Nephron progenitor cell (in vitro differentiated cells): ENCODE results near the gene TLCD3B.

Experiments used
- DNase-seq: peaks from one replicate; pipeline ENCODE4 v3.0.0; 2021
- H3K27ac Mint-ChIP-seq: 2 replicates; pipeline ENCODE4 v1.8.0; 2021; ENCODE audit warnings: mild to moderate bottlenecking, moderate library complexity, mixed read lengths
- H3K27me3 Mint-ChIP-seq: 2 replicates; pipeline ENCODE4 v1.8.0; 2021; ENCODE audit warnings: mild to moderate bottlenecking, low read depth, mixed read lengths; ENCODE audit not compliant: poor library complexity
- H3K36me3 Mint-ChIP-seq: 2 replicates; pipeline ENCODE4 v1.8.0; 2021; ENCODE audit warnings: low read depth, mixed read lengths
- H3K4me1 Mint-ChIP-seq: 2 replicates; pipeline ENCODE4 v1.8.0; 2021; ENCODE audit warnings: mixed read lengths
- H3K4me3 Mint-ChIP-seq: 2 replicates; pipeline ENCODE4 v1.8.0; 2021; ENCODE audit warnings: mild to moderate bottlenecking, moderate library complexity, mixed read lengths
- H3K9me3 Mint-ChIP-seq: 2 replicates; pipeline ENCODE4 v1.8.0; 2021; ENCODE audit warnings: mild to moderate bottlenecking, moderate library complexity, mixed read lengths
- TF ChIP-seq, protein P1 (sequence below): fragments of 200-600 bp; sonication (generic); IDR thresholded peaks from 2 replicates; pipeline ENCODE4 v1.5.0; 2021; ENCODE audit warnings: antibody characterized with exemption

TLCD3B gene, protein sequence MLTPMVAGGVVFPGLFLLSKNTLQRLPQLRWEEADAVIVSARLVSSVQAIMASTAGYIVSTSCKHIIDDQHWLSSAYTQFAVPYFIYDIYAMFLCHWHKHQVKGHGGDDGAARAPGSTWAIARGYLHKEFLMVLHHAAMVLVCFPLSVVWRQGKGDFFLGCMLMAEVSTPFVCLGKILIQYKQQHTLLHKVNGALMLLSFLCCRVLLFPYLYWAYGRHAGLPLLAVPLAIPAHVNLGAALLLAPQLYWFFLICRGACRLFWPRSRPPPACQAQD

DNA sequence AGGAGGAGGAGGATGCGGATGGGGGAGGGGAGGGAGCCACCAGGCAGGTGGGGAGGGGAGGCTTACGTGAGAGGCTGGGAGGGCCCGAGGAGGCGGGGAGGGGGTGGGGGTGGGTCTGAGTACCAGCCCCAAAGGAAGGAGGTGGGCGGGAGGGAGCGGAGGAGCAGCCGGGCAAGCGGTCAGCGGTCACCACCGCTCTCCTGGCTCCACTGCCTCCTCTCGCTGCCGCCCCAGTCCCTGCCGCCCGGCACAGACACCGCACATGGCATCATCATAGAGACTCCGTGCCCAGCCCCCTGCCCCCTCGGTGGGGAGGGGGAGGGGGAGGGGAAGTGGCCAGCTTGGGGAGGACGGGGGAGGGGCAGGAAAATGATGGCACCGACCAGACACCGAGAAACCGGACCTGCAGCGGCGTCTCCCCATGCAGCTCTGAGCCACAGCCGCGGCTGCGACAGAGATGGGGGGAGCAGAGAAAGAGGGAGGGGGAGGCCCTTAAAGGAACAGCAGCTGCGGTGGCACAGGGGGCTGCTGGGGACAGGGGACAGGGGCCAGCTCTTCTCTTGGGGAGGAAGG lies at the start of gene TLCD3B:
TLCD3B (minus strand) TSS at position 431 of the 573 bp plus-strand sequence. CDS start 744 bp downstream, outside the sequence.
- H3K4me3 Mint-ChIP-seq = peak within 1 kb of the TSS; percentile 80
- TF ChIP-seq, protein P1, sequence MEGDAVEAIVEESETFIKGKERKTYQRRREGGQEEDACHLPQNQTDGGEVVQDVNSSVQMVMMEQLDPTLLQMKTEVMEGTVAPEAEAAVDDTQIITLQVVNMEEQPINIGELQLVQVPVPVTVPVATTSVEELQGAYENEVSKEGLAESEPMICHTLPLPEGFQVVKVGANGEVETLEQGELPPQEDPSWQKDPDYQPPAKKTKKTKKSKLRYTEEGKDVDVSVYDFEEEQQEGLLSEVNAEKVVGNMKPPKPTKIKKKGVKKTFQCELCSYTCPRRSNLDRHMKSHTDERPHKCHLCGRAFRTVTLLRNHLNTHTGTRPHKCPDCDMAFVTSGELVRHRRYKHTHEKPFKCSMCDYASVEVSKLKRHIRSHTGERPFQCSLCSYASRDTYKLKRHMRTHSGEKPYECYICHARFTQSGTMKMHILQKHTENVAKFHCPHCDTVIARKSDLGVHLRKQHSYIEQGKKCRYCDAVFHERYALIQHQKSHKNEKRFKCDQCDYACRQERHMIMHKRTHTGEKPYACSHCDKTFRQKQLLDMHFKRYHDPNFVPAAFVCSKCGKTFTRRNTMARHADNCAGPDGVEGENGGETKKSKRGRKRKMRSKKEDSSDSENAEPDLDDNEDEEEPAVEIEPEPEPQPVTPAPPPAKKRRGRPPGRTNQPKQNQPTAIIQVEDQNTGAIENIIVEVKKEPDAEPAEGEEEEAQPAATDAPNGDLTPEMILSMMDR = no peak
- no peaks in the 10 kb centered on the region for H3K9me3 Mint-ChIP-seq
- peak; percentile 51 for DNase-seq
- H3K27me3 Mint-ChIP-seq = peaks cover 79% of the 10 kb centered on the region
- peaks cover 46% of the 10 kb centered on the region for H3K4me1 Mint-ChIP-seq
- no peaks in the 10 kb centered on the region for H3K36me3 Mint-ChIP-seq
- H3K27ac Mint-ChIP-seq = no peak within 1 kb of the TSS

DNA sequence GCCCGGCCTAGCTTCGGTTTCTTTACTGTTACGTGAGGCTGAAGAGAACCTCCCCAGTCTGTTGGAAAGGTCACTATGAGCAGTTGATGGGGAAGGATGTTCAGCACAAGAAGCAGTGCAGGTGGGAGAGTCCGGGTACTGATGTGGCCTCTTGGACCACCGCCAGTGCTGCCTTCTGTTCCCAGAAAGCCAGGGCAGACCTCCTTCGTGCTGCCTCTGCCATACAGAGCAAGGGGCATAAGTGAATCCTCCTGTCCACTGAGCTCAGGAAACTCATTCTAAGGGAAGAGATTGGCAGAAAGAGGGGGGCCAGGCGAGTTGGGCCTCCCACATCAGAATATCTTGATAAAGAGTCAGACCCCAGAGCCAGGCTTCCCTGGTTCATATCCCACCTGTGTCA lies 48.4 kb upstream of the TLCD3B start:
- Mint-ChIP-seq H3K27me3 (no peaks in the 10 kb centered on the region), H3K27ac (no peak overlapping the region), H3K36me3 (peaks cover 57% of the 10 kb centered on the region), H3K4me1 (peaks cover 30% of the 10 kb centered on the region), H3K4me3 (no peak overlapping the region), H3K9me3 (no peaks in the 10 kb centered on the region)
- DNase-seq = no peak
- TF ChIP-seq, protein P1 = no peak

DNA sequence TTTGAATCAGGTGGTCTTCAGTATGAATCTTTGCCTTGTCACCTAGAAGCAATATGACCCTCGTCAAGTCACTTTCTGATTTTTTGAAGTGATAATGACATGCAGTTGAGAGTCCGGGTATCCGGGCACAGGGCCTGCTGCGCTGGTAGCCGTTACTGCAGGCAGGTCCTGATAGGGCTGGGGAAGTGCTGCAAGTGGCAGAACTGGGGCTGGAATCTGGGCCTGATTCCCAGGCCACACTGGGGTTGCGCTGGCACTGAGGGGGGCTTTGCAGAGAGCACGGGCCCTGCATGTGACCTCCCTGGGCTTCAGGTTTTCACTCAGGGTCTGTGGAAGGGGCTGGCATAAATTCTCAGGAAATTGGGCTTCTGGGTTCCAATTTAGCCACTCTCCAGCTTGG lies 47.7 kb upstream of the TLCD3B start:
- no peak overlapping the region for H3K27ac Mint-ChIP-seq

DNA sequence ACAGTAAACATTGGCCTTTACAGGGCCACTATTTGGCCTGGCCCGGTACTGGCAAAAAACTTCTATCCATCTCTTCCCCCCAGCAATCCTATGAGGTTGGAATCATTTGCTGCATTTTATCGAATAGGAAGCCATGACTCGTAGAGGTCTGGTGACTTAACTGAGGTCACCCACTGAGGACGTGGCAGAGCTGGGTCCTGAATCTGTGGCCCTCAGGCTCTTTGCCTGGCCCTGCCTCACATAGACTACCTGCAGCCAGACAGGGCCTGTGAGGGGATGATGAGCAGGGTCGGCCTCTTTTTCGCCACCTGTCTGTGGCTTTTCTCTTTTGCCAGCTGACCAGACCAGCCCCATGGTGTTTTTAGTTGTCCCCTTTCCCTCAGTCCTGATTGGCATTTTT lies 46.6 kb upstream of the TLCD3B start:
- H3K27me3 Mint-ChIP-seq = no peaks in the 10 kb centered on the region
- H3K9me3 Mint-ChIP-seq = no peaks in the 10 kb centered on the region
- H3K27ac Mint-ChIP-seq = peak overlapping the region; percentile 50
- H3K4me3 Mint-ChIP-seq = peak overlapping the region; percentile 93
- DNase-seq = no peak
- peaks cover 30% of the 10 kb centered on the region for H3K4me1 Mint-ChIP-seq
- H3K36me3 Mint-ChIP-seq = peaks cover 54% of the 10 kb centered on the region
- TF ChIP-seq, protein P1 = no peak

More for the DNA sequence above, 47.7 kb upstream of the TLCD3B start:
- Mint-ChIP-seq H3K36me3 (peaks cover 54% of the 10 kb centered on the region), H3K4me1 (peaks cover 30% of the 10 kb centered on the region), H3K27me3 (no peaks in the 10 kb centered on the region), H3K4me3 (no peak overlapping the region), H3K9me3 (no peaks in the 10 kb centered on the region)
- no peak for DNase-seq
- TF ChIP-seq, protein P1 = no peak

DNA sequence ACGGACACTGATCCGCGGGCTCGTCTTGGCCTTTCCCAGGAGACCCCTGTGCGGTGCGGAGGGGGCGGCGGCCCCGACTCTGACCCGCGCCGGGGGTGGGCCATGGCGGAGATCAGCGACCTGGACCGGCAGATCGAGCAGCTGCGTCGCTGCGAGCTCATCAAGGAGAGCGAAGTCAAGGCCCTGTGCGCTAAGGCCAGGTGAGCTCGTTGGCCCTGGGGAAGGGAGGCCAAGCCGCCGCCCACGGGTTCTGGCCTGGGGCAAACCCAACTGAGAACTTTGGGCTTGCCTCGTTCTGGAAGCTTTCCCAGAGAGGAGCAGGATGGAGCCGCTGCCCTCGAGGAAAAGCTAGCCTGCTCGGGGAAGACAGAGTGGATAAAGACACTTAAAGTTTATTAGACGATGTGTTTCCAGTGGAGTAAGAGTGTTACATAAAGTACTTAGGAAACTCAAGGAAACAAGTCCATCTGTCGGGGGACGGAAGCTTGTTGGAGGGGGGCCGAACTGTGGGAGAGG lies 45.3 kb upstream of the TLCD3B start:
- Mint-ChIP-seq H3K9me3 (no peaks in the 10 kb centered on the region), H3K4me1 (peaks cover 25% of the 10 kb centered on the region), H3K27me3 (no peaks in the 10 kb centered on the region), H3K4me3 (peak overlapping the region; percentile 93), H3K36me3 (peaks cover 57% of the 10 kb centered on the region), H3K27ac (peak overlapping the region; percentile 92)
- TF ChIP-seq, protein P1 = no peak
- DNase-seq = no peak
